Mesendoderm (in vitro differentiated cells): ENCODE data around the gene FOXD4L6.
"Not testable (repeated sequence)": the region's sequence is repeated elsewhere in the genome, so short reads cannot be mapped to it uniquely, and the experiment has no call there.

Experiments used
- DNase-seq: peaks from one replicate; pipeline ENCODE4 v3.0.0; 2013
- H2AK5ac ChIP-seq: 2 replicates; pipeline ENCODE4 v1.6.1; 2013; ENCODE audit warnings: low read length, inconsistent platforms
- H2BK120ac ChIP-seq: 2 replicates; pipeline ENCODE4 v1.6.1; 2013; ENCODE audit warnings: low read depth, mild to moderate bottlenecking, low read length, moderate library complexity, mixed read lengths
- H2BK15ac ChIP-seq: replicated peaks from 2 replicates; pipeline ENCODE4 v1.6.1; 2013; ENCODE audit warnings: low read depth, mild to moderate bottlenecking, moderate library complexity
- H2BK5ac ChIP-seq: 2 replicates; pipeline ENCODE4 v1.6.1; 2013; ENCODE audit warnings: low read length, inconsistent platforms
- H3K18ac ChIP-seq: 2 replicates; pipeline ENCODE4 v1.6.1; 2013; ENCODE audit warnings: mild to moderate bottlenecking, low read length, mixed read lengths
- H3K23ac ChIP-seq: one replicate; pipeline ENCODE4 v1.6.1; 2013; ENCODE audit warnings: low read length
- H3K27ac ChIP-seq: 2 replicates; pipeline ENCODE4 v1.5.1; 2013; ENCODE audit warnings: low read depth, mild to moderate bottlenecking, inconsistent platforms, low read length, moderate library complexity
- H3K27me3 ChIP-seq: 2 replicates; pipeline ENCODE4 v1.6.1; 2013; ENCODE audit warnings: low read length, control low read depth, mild to moderate bottlenecking, inconsistent platforms; ENCODE audit not compliant: insufficient read depth, poor library complexity
- H3K36me3 ChIP-seq: 2 replicates; pipeline ENCODE4 v1.6.1; 2013; ENCODE audit warnings: low read length, inconsistent platforms; ENCODE audit not compliant: control insufficient read depth, insufficient read depth
- H3K4ac ChIP-seq: one replicate; pipeline ENCODE4 v1.6.1; 2013; ENCODE audit warnings: low read depth, mild to moderate bottlenecking, low read length, moderate library complexity
- H3K4me1 ChIP-seq: 2 replicates; pipeline ENCODE4 v1.6.1; 2013; ENCODE audit warnings: low read depth, low read length, inconsistent platforms; ENCODE audit not compliant: control insufficient read depth
- H3K4me2 ChIP-seq: 2 replicates; pipeline ENCODE4 v1.6.1; 2013; ENCODE audit warnings: low read length
- H3K4me3 ChIP-seq: 2 replicates; pipeline ENCODE4 v1.5.1; 2013; ENCODE audit warnings: mild to moderate bottlenecking, low read length
- H3K56ac ChIP-seq: one replicate; pipeline ENCODE4 v1.6.1; 2013; ENCODE audit warnings: low read length
- H3K79me1 ChIP-seq: 2 replicates; pipeline ENCODE4 v1.6.1; 2013; ENCODE audit warnings: low read length, inconsistent platforms
- H3K79me2 ChIP-seq: 2 replicates; pipeline ENCODE4 v1.6.1; 2013; ENCODE audit warnings: mild to moderate bottlenecking, low read length; ENCODE audit not compliant: control insufficient read depth, insufficient read depth
- H3K9ac ChIP-seq: 2 replicates; pipeline ENCODE4 v1.6.1; 2013; ENCODE audit warnings: low read length, inconsistent platforms
- H4K5ac ChIP-seq: one replicate; pipeline ENCODE4 v1.6.1; 2013; ENCODE audit warnings: low read length
- H4K8ac ChIP-seq: one replicate; pipeline ENCODE4 v1.6.1; 2013; ENCODE audit warnings: low read depth, mild to moderate bottlenecking, control low read depth, low read length, moderate library complexity
- WGBS: extraction: QIAGEN DNeasy Blood & Tissue Kit; methylation state at CpG from one replicate; pipeline ENCODE4 v1.1.7; 2013; ENCODE audit warnings: low lambda C conversion rate, missing lambda C conversion rate; ENCODE audit not compliant: insufficient coverage; ENCODE audit errors: extremely low coverage; 5-methylcytosine and 5-hydroxymethylcytosine counted together

FOXD4L6 gene

DNA sequence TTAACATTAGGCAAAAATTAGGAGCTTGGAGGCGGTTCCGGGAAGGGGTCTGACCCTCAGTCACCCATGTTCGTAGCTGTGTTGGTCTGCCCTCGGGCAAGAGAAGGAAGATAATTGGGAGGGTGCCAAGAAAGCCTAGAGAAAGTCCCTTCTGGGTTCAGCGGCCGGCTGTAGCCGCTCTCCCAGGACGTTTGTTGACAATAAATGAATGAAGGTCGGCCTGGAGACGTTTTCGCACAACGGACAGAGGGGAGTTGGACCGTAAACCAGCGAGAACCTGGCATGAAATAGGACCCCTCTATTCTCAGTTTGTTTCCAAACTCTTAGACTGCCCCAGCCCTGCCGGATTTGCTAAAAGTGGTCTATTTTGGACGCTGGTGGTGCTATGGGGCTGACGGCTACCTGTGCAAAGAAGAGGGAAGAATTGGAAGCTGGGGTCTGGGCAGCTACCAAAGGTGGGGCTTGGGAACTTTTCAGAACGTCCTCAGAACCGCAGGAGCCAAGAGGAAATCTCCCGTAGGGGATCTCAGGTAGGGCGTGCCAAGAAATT, 3.3 kb downstream of the FOXD4L6 start:
- no CpG with 5 or more reads among the region's 21 CpGs for WGBS
- H3K79me2 ChIP-seq, H3K4me2 ChIP-seq, H2BK15ac ChIP-seq, H3K56ac ChIP-seq, H3K4ac ChIP-seq, H3K4me1 ChIP-seq, H3K9ac ChIP-seq, H2BK120ac ChIP-seq, H3K36me3 ChIP-seq, H3K27me3 ChIP-seq, H4K5ac ChIP-seq, H2BK5ac ChIP-seq, H3K27ac ChIP-seq, DNase-seq, H3K79me1 ChIP-seq, H3K18ac ChIP-seq, H2AK5ac ChIP-seq, H3K4me3 ChIP-seq, H4K8ac ChIP-seq, H3K23ac ChIP-seq: not testable (repeated sequence)

DNA sequence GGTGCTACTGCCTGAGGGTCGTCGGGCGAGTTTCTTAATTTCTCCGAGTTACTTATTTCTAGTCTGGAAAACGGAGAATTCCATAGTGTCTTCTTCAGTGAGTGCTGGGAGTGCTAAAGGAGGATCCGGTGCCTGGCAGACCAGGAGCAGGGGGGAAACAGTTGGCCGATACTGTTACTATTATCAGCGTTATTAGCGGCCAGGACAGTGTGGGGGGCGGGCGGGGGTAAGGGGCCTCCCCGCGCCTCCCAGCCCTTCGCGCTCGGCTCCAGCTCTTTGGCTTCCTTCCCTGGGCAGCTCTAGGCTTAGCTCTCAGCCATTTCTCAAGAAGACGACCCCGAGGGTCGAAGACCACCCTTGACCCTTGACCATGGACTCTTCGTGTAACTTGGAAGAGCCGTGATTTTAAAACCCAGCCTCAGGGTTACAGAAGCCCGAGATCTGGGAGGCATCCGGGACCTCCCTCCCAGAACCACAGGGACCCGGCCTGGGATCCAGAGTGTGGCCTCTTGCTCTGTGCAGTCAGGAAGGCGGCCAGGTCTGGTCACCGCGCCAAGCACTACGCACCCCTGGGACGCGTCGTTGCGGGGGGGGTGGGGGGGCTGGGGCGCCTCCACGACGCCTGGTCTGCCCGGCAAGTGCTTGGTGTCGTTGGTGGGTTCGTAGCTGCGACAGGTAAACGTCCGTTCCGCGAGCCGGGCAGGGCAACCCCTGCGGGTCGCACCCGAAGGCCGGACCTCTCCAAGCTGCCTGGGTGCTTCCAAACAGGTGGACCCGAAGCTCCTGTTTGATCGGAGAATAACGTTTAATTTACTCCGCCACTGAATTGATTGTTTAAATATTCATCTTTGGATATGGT, 4.0 kb downstream of the FOXD4L6 start:
- not testable (repeated sequence) for H3K4me1 ChIP-seq, H2AK5ac ChIP-seq, H3K9ac ChIP-seq, DNase-seq, H4K8ac ChIP-seq, H3K27me3 ChIP-seq, H2BK120ac ChIP-seq, H3K18ac ChIP-seq, H2BK15ac ChIP-seq, H3K36me3 ChIP-seq, H3K56ac ChIP-seq, H3K79me1 ChIP-seq, H2BK5ac ChIP-seq, H3K23ac ChIP-seq, H3K79me2 ChIP-seq, H4K5ac ChIP-seq, H3K4me2 ChIP-seq, H3K4me3 ChIP-seq, H3K4ac ChIP-seq, H3K27ac ChIP-seq
- no CpG with 5 or more reads among the region's 52 CpGs for WGBS

DNA sequence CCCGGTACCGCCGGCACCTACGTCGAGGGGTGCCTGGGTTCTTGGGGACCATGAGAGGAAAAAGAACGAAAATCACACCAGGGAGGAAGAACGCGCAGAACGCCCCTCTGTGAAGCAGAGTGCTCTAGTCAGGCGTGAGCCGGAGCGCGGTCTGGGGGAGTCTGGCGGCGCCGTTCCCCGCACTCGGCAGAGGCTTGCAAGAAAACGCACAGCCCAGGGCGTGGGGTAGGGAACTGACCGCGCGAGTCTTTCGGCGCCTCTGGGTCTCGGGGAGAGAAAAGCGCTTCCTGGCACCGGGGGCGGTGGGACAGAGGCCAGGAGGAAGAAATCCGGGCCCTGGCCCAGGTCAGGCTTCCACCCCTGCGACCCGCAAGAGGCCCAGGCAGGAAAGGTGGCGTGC, 4.7 kb downstream of the FOXD4L6 start:
- not testable (repeated sequence) for H3K4me1 ChIP-seq, H2BK120ac ChIP-seq, H2BK15ac ChIP-seq, H3K4me3 ChIP-seq, H3K4me2 ChIP-seq, H3K79me1 ChIP-seq, DNase-seq, H4K5ac ChIP-seq, H3K36me3 ChIP-seq, H3K56ac ChIP-seq, H3K9ac ChIP-seq, H4K8ac ChIP-seq, H2AK5ac ChIP-seq, H3K27ac ChIP-seq, H3K18ac ChIP-seq, H3K79me2 ChIP-seq, H3K4ac ChIP-seq, H2BK5ac ChIP-seq, H3K27me3 ChIP-seq, H3K23ac ChIP-seq
- WGBS: no CpG with 5 or more reads among the region's 33 CpGs

DNA sequence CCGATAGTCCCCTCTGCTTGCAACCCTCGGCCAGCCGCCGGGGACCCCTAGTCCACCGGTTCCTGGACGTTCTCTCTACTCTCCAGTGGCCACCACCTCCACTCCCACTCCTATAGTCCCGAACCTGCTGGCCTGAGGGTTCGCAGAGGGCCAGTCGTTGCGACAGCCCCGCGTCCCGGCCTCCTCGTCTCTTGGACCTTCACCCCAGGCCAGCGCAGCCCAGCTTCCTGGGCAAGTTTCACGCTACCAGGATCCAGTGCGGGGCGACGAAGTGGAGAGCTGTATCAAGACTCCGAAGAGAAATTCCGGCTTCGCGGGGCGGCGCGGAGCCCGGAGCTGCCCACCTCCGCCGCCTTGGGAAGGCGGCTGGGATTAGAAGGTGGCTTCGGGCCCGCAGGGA, 5.1 kb downstream of the FOXD4L6 start:
- DNase-seq, H3K4me1 ChIP-seq, H3K23ac ChIP-seq, H3K79me1 ChIP-seq, H3K27me3 ChIP-seq, H3K18ac ChIP-seq, H3K4me2 ChIP-seq, H3K36me3 ChIP-seq, H3K79me2 ChIP-seq, H2BK15ac ChIP-seq, H4K8ac ChIP-seq, H3K9ac ChIP-seq, H4K5ac ChIP-seq, H3K56ac ChIP-seq, H3K4ac ChIP-seq, H3K4me3 ChIP-seq, H2AK5ac ChIP-seq, H2BK5ac ChIP-seq, H3K27ac ChIP-seq, H2BK120ac ChIP-seq: not testable (repeated sequence)
- WGBS: no CpG with 5 or more reads among the region's 32 CpGs

DNA sequence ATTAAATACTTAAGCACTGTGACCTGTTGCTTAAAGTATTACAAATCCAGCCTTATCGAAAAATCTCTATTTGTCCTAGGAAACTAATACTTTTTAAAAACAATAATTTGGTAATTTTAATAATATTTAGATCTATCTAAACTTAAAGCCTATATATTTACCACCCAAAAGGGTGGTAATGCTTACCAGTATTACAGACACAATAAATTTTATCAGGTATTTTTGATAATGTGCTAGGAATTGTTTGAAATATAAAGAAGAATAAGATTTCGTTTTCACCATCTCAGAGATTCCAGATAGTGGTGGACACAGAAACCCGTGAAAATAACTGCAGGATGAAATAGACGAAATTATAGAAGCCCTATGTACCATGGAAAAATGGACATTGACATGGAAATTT, 7.8 kb downstream of the FOXD4L6 start:
- H4K5ac ChIP-seq, H2BK5ac ChIP-seq, H3K79me2 ChIP-seq, H3K4ac ChIP-seq, H2BK15ac ChIP-seq, H4K8ac ChIP-seq, H3K27ac ChIP-seq, H3K4me2 ChIP-seq, H2AK5ac ChIP-seq, H3K36me3 ChIP-seq, H3K4me3 ChIP-seq, H3K18ac ChIP-seq, H3K23ac ChIP-seq, H3K9ac ChIP-seq, H3K27me3 ChIP-seq, H3K79me1 ChIP-seq, H3K4me1 ChIP-seq, H2BK120ac ChIP-seq, DNase-seq, H3K56ac ChIP-seq: not testable (repeated sequence)
- WGBS: no CpG with 5 or more reads among the region's 4 CpGs

DNA sequence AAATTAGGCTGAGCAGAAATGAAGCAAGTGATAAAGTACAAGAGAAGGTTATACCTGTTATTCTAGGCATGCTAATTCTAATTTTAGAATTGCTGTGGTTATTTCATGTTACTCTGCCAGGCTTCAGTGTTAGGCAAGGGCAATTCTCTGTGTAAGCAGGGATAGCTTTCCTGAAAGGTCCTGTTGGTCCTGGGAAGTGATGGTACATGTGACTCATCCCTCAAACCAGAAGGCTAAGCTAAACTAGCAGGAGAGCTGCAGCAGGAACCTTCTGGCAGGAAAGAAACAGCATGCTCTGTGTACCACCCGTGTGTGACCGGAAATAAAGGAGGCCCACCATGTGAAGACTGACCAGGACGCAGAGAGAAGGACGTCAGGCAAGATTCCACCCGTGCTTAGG, 8.8 kb downstream of the FOXD4L6 start:
- not testable (repeated sequence) for H3K56ac ChIP-seq, H3K4me2 ChIP-seq, H3K4ac ChIP-seq, H2AK5ac ChIP-seq, H3K79me2 ChIP-seq, H4K5ac ChIP-seq, H3K23ac ChIP-seq, H4K8ac ChIP-seq, H3K36me3 ChIP-seq, H3K27ac ChIP-seq, H2BK120ac ChIP-seq, H3K9ac ChIP-seq, H3K4me1 ChIP-seq, H2BK5ac ChIP-seq, H3K79me1 ChIP-seq, H3K4me3 ChIP-seq, H2BK15ac ChIP-seq, DNase-seq, H3K27me3 ChIP-seq, H3K18ac ChIP-seq
- WGBS: no CpG with 5 or more reads among the region's 5 CpGs
